Activated CD8-positive, alpha-beta memory T cell treated with anti-CD3 and anti-CD28 coated beads for 48 hours (primary cell): ENCODE measurements around the gene ANKRD40.

ENCODE experiments used
- DNase-seq, 3 experiments: peaks; one replicate each; pipeline ENCODE4 v3.0.0-alpha.2; 2020; ENCODE audit warnings: low read depth in 2 of 3, low spot score in 2 of 3

The ANKRD40 gene

DNA sequence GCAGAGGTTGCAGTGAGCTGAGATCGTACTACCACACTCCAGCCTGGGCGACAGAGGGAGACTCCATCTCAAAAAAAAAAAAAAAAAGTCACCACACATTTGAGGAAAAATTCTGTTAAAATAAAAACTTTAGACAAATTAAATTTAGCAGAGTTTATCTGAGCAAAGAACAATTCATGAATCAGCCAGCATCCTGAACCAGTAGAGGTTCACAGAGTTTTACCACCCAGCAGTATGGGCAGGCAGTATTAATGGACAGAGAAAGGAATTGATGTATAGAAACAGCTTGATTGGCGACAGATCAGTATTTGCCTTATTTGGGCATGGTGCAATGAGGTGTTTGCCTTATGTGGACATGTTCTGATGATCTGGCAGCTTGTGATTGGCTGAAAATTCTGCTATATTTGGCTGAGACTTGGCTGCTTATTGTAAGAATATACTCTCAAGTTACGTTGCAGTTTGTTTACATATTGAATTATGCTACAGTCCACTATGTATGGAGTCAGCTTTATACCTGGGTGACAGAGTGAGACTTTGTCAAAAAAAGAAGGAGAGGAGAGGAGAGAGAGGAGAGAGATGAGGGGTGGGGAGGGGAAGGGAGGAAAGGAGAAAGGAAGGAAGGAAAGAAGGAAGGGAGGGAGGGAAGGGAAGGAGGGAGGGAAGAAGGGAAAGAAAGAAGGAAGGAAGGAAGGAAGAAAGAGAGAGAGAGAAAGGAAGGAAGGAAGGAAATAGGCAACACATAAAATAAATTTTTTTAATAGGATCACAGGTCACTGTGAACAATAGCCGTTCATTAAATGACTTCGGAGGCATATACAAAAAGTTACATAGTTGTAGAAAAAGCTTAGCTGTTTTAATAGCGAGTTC, 58.4 kb downstream of the ANKRD40 start:
- no peak for DNase-seq

DNA sequence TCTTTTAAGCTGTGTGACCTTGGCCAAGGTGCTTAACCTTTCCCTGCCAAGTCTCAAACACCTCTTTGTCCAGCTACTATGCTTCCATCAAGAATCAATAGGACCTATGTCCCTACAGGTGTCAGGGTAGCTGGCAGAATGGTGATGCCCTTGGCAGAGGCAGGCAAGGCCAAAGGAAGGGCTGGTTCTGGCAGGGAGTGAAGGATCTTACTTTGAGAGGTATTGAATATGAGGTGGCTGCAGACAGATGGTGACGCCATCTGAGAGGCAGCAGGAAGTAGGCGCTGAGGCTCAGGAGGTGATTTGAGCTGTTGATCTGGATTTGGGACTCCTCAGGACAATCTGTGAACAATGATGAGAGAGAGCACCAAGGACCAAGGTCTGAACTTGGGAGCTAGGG, 60.5 kb downstream of the ANKRD40 start:
- no peak for DNase-seq

DNA sequence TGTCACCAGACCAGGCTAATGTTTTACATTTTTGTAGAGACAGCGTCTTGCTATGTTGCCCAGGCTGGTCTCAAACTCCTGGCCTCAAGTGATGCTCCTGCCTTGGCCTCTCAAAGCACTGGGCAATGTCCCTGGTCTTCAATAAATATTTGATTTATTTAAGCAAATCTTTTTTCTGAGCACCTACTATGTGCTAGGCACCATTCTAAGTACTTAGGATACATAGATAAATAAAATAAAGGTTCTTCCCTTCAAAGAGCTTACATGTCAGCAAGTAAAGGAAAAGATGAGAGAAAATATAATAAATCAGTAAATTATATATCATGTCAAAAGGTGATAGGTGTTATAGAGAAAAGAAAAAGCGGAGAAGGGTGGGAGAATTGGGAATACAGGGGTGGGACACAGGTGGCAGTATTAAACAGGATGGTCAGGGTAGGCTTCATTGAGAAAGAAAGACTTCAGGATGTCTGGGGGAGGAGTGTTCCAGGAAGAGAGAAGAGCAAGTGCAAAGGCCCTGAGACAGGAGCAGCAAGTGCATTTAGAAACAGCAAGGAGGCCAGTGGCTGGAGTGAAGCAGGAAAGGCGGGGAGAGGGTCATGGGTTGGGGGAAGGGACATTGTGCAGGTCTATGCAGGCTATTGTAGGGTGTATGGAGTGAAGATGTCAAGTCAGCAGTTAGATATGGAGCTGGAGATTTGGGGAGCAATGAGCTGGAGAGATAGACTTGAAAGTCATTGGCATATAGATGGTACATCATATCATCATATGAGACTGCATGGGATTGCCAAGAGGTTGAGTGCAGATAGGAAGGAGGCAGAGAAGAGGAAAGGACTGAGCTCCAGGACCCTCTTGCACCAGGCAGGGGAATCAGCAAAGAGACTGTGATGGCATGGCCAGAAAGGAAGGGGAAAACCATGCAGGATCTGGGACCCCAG, 61.7 kb downstream of the ANKRD40 start:
- DNase-seq, result no peak
